Neural cell (in vitro differentiated cells): ENCODE data around the gene KRT78.

ENCODE experiments used
- EP300 ChIP-seq: fragments of 450-650 bp; conservative IDR thresholded peaks from 2 replicates; pipeline ENCODE4 v1.6.1; 2014; ENCODE audit warnings: antibody characterized with exemption, mild to moderate bottlenecking, moderate library complexity; ENCODE audit not compliant: poor library complexity, severe bottlenecking
- EZH2 ChIP-seq: fragments of 200-600, 300-800 bp; shearing (Covaris generic), sonication (generic); IDR thresholded peaks from 2 replicates; pipeline ENCODE4 v1.6.1; 2014; ENCODE audit warnings: antibody characterized with exemption, low read length, borderline replicate concordance, mild to moderate bottlenecking; ENCODE audit not compliant: insufficient read depth, poor library complexity, severe bottlenecking
- RAD21 ChIP-seq: fragments of 450-650 bp; conservative IDR thresholded peaks from 2 replicates; pipeline ENCODE4 v1.6.1; 2014; ENCODE audit warnings: antibody characterized with exemption, mild to moderate bottlenecking, moderate library complexity
- TF ChIP-seq, protein P1 (sequence below): fragments of 450-650 bp; IDR thresholded peaks from 2 replicates; pipeline ENCODE4 v1.5.1; 2014; ENCODE audit warnings: antibody characterized with exemption, mild to moderate bottlenecking, moderate library complexity; ENCODE audit not compliant: poor library complexity, severe bottlenecking

GRCh38 chr12:52839436-52840105 lies 9.2 kb downstream of the KRT78 start:
- TF ChIP-seq EP300 = no peak
- TF ChIP-seq, protein P1, sequence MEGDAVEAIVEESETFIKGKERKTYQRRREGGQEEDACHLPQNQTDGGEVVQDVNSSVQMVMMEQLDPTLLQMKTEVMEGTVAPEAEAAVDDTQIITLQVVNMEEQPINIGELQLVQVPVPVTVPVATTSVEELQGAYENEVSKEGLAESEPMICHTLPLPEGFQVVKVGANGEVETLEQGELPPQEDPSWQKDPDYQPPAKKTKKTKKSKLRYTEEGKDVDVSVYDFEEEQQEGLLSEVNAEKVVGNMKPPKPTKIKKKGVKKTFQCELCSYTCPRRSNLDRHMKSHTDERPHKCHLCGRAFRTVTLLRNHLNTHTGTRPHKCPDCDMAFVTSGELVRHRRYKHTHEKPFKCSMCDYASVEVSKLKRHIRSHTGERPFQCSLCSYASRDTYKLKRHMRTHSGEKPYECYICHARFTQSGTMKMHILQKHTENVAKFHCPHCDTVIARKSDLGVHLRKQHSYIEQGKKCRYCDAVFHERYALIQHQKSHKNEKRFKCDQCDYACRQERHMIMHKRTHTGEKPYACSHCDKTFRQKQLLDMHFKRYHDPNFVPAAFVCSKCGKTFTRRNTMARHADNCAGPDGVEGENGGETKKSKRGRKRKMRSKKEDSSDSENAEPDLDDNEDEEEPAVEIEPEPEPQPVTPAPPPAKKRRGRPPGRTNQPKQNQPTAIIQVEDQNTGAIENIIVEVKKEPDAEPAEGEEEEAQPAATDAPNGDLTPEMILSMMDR = no peak
- TF ChIP-seq EZH2 = no peak
- TF ChIP-seq RAD21 = no peak
